Naive thymus-derived CD8-positive, alpha-beta T cell (primary cell): ENCODE measurements around the gene TSPAN32. TPM values are rescaled to one million over a fixed set of nuclear protein-coding genes. Genes with fewer than 3 reads are reported as not detected.
"Not testable (repeated sequence)": the region's sequence is repeated elsewhere in the genome, so short reads cannot be mapped to it uniquely, and the experiment has no call there.

Experiments
- ATAC-seq, 2 donors: fragments of 150-1000 bp; cut with Tn5 transposase in 1 of 2; sonication (Bioruptor Pico), chemical (Tn5 transposase) in 1 of 2; 1 replicate in 1 of 2; 2 replicates in 1 of 2; pipeline ENCODE4 v1.10.0; 2021; ENCODE audit warnings: mild to moderate bottlenecking in 2 of 2, moderate library complexity in 2 of 2
- POLR2A ChIA-PET: fragments of 350-600 bp; sonication (Branson Sonifier 250); formaldehyde crosslinking; loops from one replicate; lab custom pipeline; 2021; ENCODE audit warnings: antibody characterized with exemption; lab: Charles Lee
- DNase-seq, 10 donors: peaks; one replicate each; pipeline versions ENCODE4 v3.0.0 to v3.0.0-alpha.2; 2020 to 2022
- H3K27ac Mint-ChIP-seq, 10 donors: one replicate each; pipeline ENCODE4 v1.8.0; 2020 to 2022; ENCODE audit warnings: mild to moderate bottlenecking in 10 of 10, mixed read lengths in 10 of 10, moderate library complexity in 4 of 10, inconsistent platforms in 1 of 10
- H3K27me3 Mint-ChIP-seq, 5 donors: one replicate each; pipeline ENCODE4 v1.8.0; 2021 to 2022; ENCODE audit warnings: mixed read lengths in 5 of 5
- H3K36me3 Mint-ChIP-seq, 3 donors: one replicate each; pipeline ENCODE4 v1.8.0; 2020 to 2022; ENCODE audit warnings: mixed read lengths in 3 of 3, mild to moderate bottlenecking in 2 of 3, inconsistent platforms in 1 of 3
- H3K4me1 Mint-ChIP-seq, 4 donors: one replicate each; pipeline ENCODE4 v1.8.0; 2021 to 2022; ENCODE audit warnings: mixed read lengths in 4 of 4
- H3K4me3 Mint-ChIP-seq, 10 donors: one replicate each; pipeline ENCODE4 v1.8.0; 2020 to 2022; ENCODE audit warnings: mild to moderate bottlenecking in 10 of 10, mixed read lengths in 10 of 10, moderate library complexity in 6 of 10, inconsistent platforms in 1 of 10
- H3K9me3 Mint-ChIP-seq, 9 donors: one replicate each; pipeline ENCODE4 v1.8.0; 2020 to 2022; ENCODE audit warnings: mixed read lengths in 9 of 9, mild to moderate bottlenecking in 3 of 9, inconsistent platforms in 1 of 9, moderate library complexity in 1 of 9
- polyA plus RNA-seq, 3 donors: library from polyadenylated mRNA; unstranded; fragments of 300-500 nt; fragmentation: Illumina TruSeq; gene quantifications; one replicate each; pipeline ENCODE4 v1.2.3, GENCODE V29; 2021
- total RNA-seq, 8 experiments: library from RNA in 2 of 8; stranded (reverse) in 2 of 8; gene quantifications; one replicate each; pipeline ENCODE4 v1.2.3 and lab custom pipeline; 2021 to 2026

The TSPAN32 gene
- total and polyA plus RNA-seq, 5 experiments from 2014 or later = 58.5 to 171 (median 124) TPM

DNA sequence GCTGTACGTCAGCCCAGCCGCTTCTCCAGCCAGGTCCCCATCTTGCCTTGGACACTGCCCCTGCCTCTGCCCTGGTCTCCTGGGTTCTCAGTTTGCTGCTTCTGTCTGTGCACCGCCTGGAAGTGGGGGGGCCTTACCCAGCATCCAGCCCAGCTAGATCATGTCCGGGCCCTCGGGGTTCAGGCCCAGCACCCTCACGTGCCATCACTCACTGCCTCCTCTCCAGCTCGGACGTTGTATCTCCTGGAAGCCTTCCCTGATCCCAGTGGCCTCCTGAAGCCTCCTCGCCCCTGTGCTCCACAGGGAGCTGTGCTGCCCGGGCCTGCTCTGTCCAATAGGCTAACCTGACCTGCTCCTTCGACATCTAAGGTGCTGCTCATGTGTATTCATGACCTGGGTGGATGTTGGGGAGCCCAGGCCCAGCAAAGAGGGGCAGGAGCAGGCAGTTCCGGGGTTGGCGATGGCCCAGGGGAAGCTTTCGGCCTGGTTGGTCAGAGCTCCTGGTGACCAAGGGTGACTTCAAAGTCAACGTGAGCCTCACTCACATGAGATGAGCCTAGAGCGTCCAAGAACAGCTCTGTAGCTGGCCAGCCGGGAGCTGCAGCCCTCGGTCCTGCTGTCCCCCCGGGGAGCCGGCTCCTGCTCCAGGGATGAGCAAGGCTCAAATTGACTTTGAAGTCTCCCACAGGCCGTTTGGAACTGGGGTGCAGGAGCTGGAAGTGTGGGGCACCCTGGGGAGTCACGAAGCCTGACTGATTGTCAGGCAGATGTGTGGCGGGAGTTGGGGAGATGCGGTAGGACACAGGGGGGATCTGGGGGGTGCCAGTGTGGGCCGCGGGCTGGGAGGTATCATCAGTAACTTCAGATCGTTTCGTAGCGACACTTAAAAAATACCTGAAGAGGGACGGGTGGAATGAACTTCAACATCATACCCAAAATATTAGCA lies 26.2 kb upstream of the TSPAN32 start:
- Mint-ChIP-seq H3K9me3 (peaks cover 0 to 28% (median 10%) of the 10 kb centered on the region in 9 donors), H3K36me3 (peaks cover 3 to 15% (median 14%) of the 10 kb centered on the region in 3 donors), H3K4me3 (no peak overlapping the region), H3K27me3 (peaks cover 0 to 12% (median 1%) of the 10 kb centered on the region in 5 donors), H3K27ac (no peak overlapping the region), H3K4me1 (peaks cover under 1 to 11% (median 7%) of the 10 kb centered on the region in 4 donors)
- DNase-seq (peak in 1 of 10 donors; percentile 58), ATAC-seq (no peak)
- POLR2A ChIA-PET = no interaction called here

DNA sequence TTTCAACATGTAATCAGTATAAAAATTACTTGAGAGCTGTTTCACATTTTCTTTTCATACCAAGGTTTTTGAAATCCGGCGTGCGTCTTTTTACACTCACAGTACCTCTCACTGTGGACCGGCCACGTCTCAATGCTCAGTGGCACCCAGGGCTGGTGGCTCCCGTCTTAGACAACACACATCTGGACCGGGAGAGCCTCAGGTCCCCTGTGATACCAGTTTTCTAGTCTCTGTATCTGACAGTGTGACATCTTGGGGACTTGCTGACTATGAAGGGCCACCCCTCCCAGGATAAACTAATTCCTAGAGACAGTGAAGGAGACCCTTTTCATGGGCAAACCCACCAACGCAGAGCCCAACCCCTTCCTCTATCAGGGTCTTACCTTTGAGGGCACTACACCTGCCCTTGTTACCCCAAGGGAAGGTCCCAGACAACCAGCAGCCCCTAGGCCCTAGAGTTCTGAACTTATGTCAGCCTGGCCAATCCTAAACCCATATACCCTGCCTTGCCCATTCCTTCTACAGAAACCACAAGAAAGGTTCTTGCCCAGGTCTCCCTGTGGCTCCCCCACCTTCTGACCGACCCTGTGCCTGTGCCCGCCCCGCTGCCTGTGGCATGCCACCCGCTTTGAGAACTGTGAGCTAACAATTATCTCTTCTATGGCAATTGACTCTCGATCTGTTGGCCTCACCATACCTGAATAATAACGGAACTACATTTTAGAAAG lies 25.4 kb upstream of the TSPAN32 start:
- no peak for ATAC-seq
- H3K27me3 Mint-ChIP-seq = peaks cover 0 to 11% (median 1%) of the 10 kb centered on the region in 5 donors
- peaks cover 5 to 34% (median 10%) of the 10 kb centered on the region in 9 donors for H3K9me3 Mint-ChIP-seq
- H3K36me3 Mint-ChIP-seq = peaks cover 3 to 15% (median 14%) of the 10 kb centered on the region in 3 donors
- peaks cover 0 to 10% (median 6%) of the 10 kb centered on the region in 4 donors for H3K4me1 Mint-ChIP-seq
- POLR2A ChIA-PET = no interaction called here
- H3K4me3 Mint-ChIP-seq = no peak overlapping the region
- peak in 1 of 10 donors; percentile 10 for DNase-seq
- no peak overlapping the region for H3K27ac Mint-ChIP-seq

DNA sequence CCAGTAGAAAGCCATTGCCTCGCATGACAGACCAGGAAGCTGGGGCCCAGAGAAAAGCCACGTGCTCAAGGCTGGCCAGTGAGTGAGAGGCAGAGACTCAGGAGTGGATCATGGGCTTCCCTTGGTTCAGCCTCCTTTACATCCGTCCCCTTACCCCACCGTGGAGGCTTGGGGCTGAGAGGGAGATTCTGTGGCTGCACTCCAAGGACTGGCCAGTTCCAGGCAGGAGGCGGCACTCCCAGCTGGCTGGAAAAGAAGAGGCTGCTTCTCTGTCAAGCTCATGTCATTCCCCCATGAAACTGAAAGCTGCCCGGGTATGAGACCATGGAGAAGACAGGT lies 24.8 kb upstream of the TSPAN32 start:
- ATAC-seq (no peak), DNase-seq (peak in 1 of 10 donors; percentile 15)
- Mint-ChIP-seq H3K9me3 (peaks cover 7 to 39% (median 12%) of the 10 kb centered on the region in 9 donors), H3K36me3 (peaks cover 3 to 15% (median 14%) of the 10 kb centered on the region in 3 donors), H3K4me1 (peaks cover 0 to 7% (median 6%) of the 10 kb centered on the region in 4 donors), H3K27me3 (peaks cover 0 to 10% (median 1%) of the 10 kb centered on the region in 5 donors), H3K27ac (no peak overlapping the region), H3K4me3 (no peak overlapping the region)
- POLR2A ChIA-PET = no interaction called here

DNA sequence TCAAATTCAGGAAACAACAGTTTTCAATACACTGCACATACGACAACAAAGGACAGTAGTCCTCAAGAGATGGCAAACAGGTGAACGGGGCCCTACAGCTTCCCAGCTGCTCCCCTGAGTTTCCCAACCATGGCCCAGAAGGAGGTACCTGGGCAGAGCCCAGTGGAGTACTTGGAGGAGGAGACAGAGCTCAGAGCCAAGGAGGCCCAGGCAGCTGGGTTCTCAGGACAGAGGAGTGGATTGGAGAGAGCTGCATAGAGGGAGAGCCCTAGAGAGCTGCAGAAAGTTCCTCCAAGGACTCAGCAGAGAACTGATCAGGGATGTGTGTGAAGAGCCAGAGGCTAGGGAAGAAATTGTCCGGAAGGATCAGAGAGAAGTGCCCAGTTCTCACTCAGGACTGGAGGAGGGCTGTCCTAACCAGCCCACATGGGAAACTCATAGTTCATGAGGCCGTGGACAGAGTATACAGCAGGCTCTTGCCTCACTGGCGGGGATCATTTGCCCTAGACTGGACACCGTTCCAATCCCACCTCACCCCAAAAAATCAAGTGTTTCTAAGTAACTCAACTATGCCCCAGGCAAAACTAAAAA lies 23.8 kb upstream of the TSPAN32 start:
- Mint-ChIP-seq H3K27me3 (peaks cover 0 to 7% (median 0%) of the 10 kb centered on the region in 5 donors), H3K36me3 (peaks cover 3 to 23% (median 15%) of the 10 kb centered on the region in 3 donors), H3K4me3 (no peak overlapping the region), H3K4me1 (peaks cover 0 to 7% (median 5%) of the 10 kb centered on the region in 4 donors), H3K9me3 (peaks cover 7 to 50% (median 19%) of the 10 kb centered on the region in 9 donors), H3K27ac (peak overlapping the region in 2 of 10 donors; percentile 1 to 25)
- peak in 2 of 10 donors; percentile 5 to 32 for DNase-seq
- ATAC-seq = no peak
- POLR2A ChIA-PET = no interaction called here

DNA sequence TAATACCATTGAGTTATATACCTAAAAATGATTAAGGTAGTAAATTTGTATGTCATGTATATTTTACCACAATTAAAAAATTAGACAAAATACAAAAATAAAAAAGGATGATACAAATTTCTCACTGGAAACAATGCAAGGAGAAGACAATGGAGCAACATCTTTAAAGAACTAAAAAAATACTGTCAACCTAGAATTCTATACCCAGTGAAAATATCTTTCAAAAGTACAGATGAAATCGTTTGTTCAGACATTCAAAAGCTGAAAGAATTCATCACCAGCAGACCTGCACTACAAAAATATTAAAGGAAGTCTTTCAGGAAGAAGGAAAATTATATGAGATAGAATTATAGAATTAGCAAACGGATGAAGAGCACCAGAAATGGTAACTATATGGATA lies 21.6 kb upstream of the TSPAN32 start:
- no peak overlapping the region for H3K4me3 Mint-ChIP-seq
- POLR2A ChIA-PET = interaction anchor here (0.7 to 1.3 kb wide), 2 partner anchors 19 to 29 kb away, joined by 3 to 5 read pairs; no protein-coding TSS in a partner anchor
- H3K27me3 Mint-ChIP-seq = peaks cover 0 to 8% (median 0%) of the 10 kb centered on the region in 5 donors
- H3K27ac Mint-ChIP-seq = no peak overlapping the region
- no peak for DNase-seq
- peaks cover 3 to 7% (median 5%) of the 10 kb centered on the region in 4 donors for H3K4me1 Mint-ChIP-seq
- peaks cover 9 to 24% (median 23%) of the 10 kb centered on the region in 3 donors for H3K36me3 Mint-ChIP-seq
- no peak for ATAC-seq
- H3K9me3 Mint-ChIP-seq = peaks cover 7 to 52% (median 19%) of the 10 kb centered on the region in 9 donors

DNA sequence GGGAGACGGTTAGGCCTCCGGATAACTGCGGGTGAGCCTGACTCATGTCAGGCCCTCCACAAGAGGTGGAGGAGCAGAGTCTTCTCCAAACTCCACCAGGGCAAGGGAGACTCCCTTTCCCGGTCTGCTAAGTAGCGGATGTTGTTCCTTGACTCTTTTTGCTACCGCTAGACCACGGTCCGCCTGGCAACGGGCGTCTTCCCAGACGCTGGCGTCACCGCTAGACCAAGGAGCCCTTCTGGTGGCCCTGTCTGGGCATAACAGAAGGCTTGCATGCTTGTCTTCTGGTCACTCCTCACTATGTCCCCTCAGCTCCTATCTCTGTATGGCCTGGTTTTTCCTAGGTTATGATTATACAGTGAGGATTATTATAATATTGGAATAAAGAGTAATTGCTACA lies 15.5 kb upstream of the TSPAN32 start:
- not testable (repeated sequence) for H3K4me3 Mint-ChIP-seq, ATAC-seq, H3K27me3 Mint-ChIP-seq
- Mint-ChIP-seq H3K27ac (peak overlapping the region in 2 of 10 donors; percentile 21 to 79), H3K9me3 (peaks cover 0 to 19% (median 11%) of the 10 kb centered on the region in 9 donors), H3K4me1 (peaks cover 19 to 35% (median 34%) of the 10 kb centered on the region in 4 donors), H3K36me3 (peaks cover 8 to 22% (median 15%) of the 10 kb centered on the region in 3 donors)
- POLR2A ChIA-PET = interaction anchor here (1.6 kb wide), 1 partner anchor 16 kb away, joined by 6 read pairs; the partner anchor contains the start of genes C11orf21 and TSPAN32
- DNase-seq = peak in 2 of 10 donors; percentile 11 to 35

DNA sequence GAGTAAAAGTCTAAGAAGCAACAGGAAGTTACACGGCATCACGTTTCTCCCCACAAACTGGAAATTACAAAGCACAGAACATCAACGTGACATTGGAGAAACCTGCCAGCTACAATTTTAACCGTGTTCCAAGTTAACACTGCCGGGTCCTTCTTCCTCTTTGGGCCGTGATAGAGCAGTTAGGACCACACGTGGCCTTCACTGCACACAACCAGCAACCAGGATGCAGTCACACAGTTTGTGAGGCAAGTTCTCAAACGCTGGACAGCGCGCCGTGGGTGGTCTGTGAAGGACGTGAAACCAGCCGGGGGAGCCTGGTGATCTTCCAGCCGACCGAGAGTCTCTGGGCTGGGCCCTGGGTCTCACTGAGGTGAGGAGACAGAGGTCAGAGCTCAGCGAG lies 14.7 kb upstream of the TSPAN32 start:
- peaks cover 0 to 12% (median 8%) of the 10 kb centered on the region in 9 donors for H3K9me3 Mint-ChIP-seq
- H3K36me3 Mint-ChIP-seq = peaks cover 7 to 22% (median 15%) of the 10 kb centered on the region in 3 donors
- POLR2A ChIA-PET = interaction anchor here (0.8 to 1.6 kb wide), 2 partner anchors 15 to 19 kb away, joined by 3 to 6 read pairs; partner anchors contain the start of genes C11orf21 and TSPAN32
- peak overlapping the region in 4 of 10 donors; percentile 1 to 28 (median 19) for H3K4me3 Mint-ChIP-seq
- peaks cover 20 to 35% (median 34%) of the 10 kb centered on the region in 4 donors for H3K4me1 Mint-ChIP-seq
- peaks cover 0 to 2% (median 0%) of the 10 kb centered on the region in 5 donors for H3K27me3 Mint-ChIP-seq
- ATAC-seq = peak in 1 of 2 donors; percentile 22
- DNase-seq = peak in 2 of 10 donors; percentile 11 to 32
- peak overlapping the region in 7 of 10 donors; percentile 3 to 87 (median 42) for H3K27ac Mint-ChIP-seq

DNA sequence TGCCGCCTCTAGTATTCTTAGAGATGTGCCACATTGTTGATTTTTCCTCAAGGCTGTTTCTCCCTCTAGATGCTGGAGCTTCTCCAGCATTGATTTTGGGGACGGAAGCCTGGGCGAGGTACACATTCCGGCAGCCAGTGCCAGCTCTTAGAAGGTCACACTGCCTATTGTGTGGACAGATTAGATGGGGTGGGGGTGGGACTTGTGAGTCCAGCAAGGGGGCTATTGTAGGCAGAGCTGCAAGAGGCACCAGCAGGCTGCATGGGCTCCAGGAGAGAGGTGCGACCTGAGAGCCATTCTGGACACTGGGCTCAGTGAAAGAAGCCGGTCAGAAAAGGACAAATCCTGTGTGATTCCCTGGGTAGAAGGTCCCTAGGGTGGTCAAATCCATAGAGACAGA lies 12.5 kb upstream of the TSPAN32 start:
- ATAC-seq = no peak

DNA sequence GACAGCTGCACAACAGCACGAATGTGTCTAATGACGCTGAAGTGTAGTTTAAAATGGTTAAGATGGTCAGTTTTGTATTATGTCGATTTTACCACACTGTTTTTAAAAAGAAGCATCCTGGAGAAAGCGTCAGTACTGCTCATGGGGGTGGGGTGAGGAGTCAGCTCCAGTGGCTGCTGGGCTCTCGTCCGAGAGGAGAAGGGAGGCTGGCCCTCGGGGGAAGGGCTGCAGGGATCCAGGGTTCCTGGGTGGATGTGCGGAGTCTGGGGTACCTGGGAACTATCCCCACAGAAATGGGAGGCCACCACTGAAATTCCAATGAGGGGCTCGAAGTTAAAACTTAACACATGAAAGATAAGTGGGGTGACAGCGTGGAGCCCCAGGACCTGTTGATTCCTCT lies 12.0 kb upstream of the TSPAN32 start:
- Mint-ChIP-seq H3K4me1 (peaks cover 38 to 59% (median 48%) of the 10 kb centered on the region in 4 donors), H3K36me3 (peaks cover 0 to 20% (median 8%) of the 10 kb centered on the region in 3 donors), H3K27ac (peak overlapping the region in 4 of 10 donors; percentile 41 to 88 (median 74)), H3K9me3 (peaks cover 0 to 2% (median 0%) of the 10 kb centered on the region in 9 donors), H3K4me3 (peak overlapping the region in 1 of 10 donors; percentile 39), H3K27me3 (no peaks in the 10 kb centered on the region)
- ATAC-seq (no peak), DNase-seq (peak in 1 of 10 donors; percentile 45)
- POLR2A ChIA-PET = interaction anchor here (2.7 kb wide), 1 partner anchor 10 kb away, joined by 16 read pairs; no protein-coding TSS in a partner anchor

More for the DNA sequence above, 12.5 kb upstream of the TSPAN32 start:
- peak in 2 of 10 donors; percentile 6 to 51 for DNase-seq
- POLR2A ChIA-PET = interaction anchor here (0.6 to 2.7 kb wide), 3 partner anchors 10 to 46 kb away, joined by 3 to 16 read pairs (median 4); no protein-coding TSS in a partner anchor
- H3K36me3 Mint-ChIP-seq = peaks cover 0 to 22% (median 9%) of the 10 kb centered on the region in 3 donors
- H3K4me3 Mint-ChIP-seq = no peak overlapping the region
- H3K27ac Mint-ChIP-seq = peak overlapping the region in 4 of 10 donors; percentile 41 to 87 (median 71)
- H3K27me3 Mint-ChIP-seq = no peaks in the 10 kb centered on the region
- peaks cover 0 to 2% (median 0%) of the 10 kb centered on the region in 9 donors for H3K9me3 Mint-ChIP-seq
- peaks cover 33 to 54% (median 45%) of the 10 kb centered on the region in 4 donors for H3K4me1 Mint-ChIP-seq

DNA sequence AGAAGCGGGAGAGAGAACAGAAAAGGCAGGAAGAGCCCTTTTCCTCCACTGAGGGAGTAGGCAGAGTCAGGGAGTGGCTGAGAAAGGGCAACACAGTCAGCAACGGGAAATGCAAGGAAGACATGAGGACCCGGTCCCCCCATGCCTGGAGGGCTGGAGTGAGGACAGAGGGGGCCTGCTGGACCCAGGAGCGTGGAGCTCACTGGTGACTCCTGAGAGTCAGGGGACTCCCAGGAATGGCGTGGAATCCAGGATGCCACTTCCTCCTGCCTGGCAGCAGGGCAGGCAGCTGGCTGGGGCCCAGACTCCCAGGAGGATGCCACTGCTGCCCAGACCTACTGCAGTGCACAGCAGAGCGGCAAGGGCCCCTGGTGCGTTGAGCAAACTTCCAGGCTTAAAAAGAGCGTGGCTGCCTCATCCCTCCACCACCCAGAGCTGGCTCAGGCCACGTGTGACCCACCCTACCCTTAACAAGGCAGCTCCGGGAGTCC lies 11.4 kb upstream of the TSPAN32 start:
- POLR2A ChIA-PET = interaction anchor here (2.7 kb wide), 1 partner anchor 9 kb away, joined by 16 read pairs; no protein-coding TSS in a partner anchor
- ATAC-seq (no peak), DNase-seq (peak in 2 of 10 donors; percentile 11 to 16)
- H3K36me3 Mint-ChIP-seq = peaks cover 0 to 15% (median 3%) of the 10 kb centered on the region in 3 donors
- no peaks in the 10 kb centered on the region for H3K27me3 Mint-ChIP-seq
- no peaks in the 10 kb centered on the region for H3K9me3 Mint-ChIP-seq
- H3K4me3 Mint-ChIP-seq = peak overlapping the region in 1 of 10 donors; percentile 39
- H3K4me1 Mint-ChIP-seq = peaks cover 42 to 64% (median 49%) of the 10 kb centered on the region in 4 donors
- H3K27ac Mint-ChIP-seq = peak overlapping the region in 1 of 10 donors; percentile 88

DNA sequence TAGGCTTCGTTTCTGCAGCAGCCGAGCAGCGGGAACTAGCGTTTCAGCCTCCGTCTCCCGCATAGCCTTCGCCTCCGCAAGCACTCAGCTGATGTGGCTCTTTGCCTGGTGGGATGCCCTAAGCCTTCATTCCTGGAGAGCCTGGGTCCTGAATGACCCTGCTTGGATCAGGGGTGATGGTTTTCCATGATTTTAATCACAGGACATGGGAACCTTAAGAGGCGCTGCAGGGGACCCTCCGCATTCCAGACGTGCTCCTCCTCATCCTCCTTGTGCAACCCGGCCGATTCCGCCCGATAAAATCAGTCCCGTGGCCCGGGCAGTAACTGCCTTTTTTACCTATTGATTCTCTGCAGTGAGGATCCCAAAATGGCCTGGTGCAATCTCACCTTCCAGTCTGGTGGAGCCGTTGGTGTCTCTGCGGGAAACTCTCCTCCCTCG lies 8.3 kb upstream of the TSPAN32 start:
- no peaks in the 10 kb centered on the region for H3K9me3 Mint-ChIP-seq
- H3K4me1 Mint-ChIP-seq = peaks cover 31 to 69% (median 54%) of the 10 kb centered on the region in 4 donors
- ATAC-seq (no peak), DNase-seq (peak in 2 of 10 donors; percentile 9 to 28)
- H3K27me3 Mint-ChIP-seq = no peaks in the 10 kb centered on the region
- peak overlapping the region in 5 of 10 donors; percentile 7 to 64 (median 41) for H3K4me3 Mint-ChIP-seq
- H3K27ac Mint-ChIP-seq = peak overlapping the region in 8 of 10 donors; percentile 31 to 92 (median 48)
- peaks cover 0 to 16% (median 0%) of the 10 kb centered on the region in 3 donors for H3K36me3 Mint-ChIP-seq
- POLR2A ChIA-PET = interaction anchor here (0.7 to 4.3 kb wide), 2 partner anchors 10 to 159 kb away, joined by 3 to 25 read pairs; partner anchors contain the start of genes C11orf21 and TSPAN32
